Measurements from ENCODE around the gene OGT. TPM values are rescaled to one million over a fixed set of nuclear protein-coding genes. Genes with fewer than 3 reads are reported as not detected.
A peak's percentile ranks its signal among the peaks of the same experiment; 100 is the strongest.
"Not testable (repeated sequence)": the region's sequence is repeated elsewhere in the genome, so short reads cannot be mapped to it uniquely, and the experiment has no call there.

The OGT gene
- total RNA-seq = 96.4 TPM
- long read RNA-seq, full-length matches to known transcripts = 8 of 20 reads
- long read RNA-seq, partial matches to known transcripts = 12 of 20 reads
- long read RNA-seq, other reads (novel, unspliced or antisense) = 0 of 20 reads

DNA sequence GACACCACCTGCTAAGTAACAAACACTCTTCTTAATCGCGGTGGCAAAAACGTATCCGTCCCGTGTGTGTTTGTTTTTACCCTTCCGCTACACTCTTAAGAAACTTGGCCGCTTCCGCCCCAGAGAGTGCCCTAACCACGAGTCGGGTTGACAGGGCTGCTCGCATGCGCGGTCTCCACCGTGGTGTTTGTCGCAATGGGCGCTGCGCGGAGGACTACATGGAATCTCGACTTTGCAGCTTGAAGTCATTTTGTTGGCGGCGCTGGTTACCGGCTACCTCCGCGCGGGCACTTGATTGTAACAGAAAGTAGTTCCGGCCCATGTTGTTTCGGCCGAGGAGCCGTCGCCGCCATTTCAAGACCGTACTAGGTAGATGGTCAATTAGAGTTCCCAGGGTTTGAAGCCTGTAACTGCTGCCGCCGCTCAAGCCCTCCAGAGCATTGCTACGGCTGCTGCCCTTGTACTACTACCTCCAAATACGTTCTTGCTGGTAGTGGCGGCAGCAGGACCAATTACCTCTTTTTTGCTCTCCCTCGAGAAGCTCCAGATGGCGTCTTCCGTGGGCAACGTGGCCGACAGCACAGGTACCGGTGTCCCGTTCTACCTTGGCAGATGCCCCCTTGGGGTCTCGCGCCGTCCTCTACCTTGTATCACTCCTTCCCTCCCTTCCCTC is at the start of gene OGT:
Gene OGT (plus strand): TSS at position 352 of the 673 bp plus-strand sequence. CDS start 196 bp downstream, at position 548.
- intact Hi-C loops (cut with micrococcal nuclease) = no loop called here
- DNase-seq (peak; percentile 95), ATAC-seq (peak; percentile 95)

DNA sequence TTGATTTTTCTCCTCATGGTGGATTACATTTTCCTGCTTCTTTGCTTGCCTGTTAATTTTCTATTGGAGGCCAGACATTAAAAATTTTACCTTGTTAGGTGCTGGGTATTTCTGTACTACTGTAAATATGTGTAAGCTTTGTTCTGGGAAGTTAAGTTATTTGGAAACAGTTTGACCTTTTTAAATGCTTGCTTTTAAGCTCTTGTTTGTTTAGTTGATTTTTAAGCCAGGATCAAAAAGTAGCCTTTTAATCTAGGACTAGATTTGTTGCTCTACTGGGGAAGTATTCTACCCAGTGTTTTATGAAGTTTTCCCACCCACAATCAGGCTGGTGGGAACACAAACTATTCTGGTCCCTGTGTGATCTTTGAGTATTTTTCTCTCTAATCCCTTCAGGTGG is 45.1 kb upstream of the OGT start:
- no peak for DNase-seq
- no peak for ATAC-seq
- intact Hi-C loops (cut with micrococcal nuclease) = no loop called here

DNA sequence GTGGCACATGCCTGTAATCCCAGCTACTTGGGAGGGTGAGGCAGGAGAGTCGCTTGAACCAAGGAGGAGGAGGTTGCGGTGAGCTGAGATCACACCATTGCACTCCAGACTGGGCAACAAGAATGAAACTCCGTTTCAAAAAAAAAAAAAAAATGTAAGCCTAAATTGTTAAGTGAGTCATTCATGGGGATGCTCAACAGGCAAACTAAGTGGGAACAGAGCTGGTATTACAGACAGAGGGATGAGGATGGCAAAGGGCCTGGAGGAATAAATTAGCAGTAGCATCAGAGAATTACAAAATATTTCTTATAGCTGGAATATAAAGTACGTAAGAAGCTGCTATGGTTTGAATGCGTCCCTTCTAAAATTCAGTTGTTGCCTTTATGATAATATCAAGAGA is 43.4 kb upstream of the OGT start:
- ATAC-seq (no peak), DNase-seq (no peak)
- intact Hi-C loops (cut with micrococcal nuclease) = no loop called here

DNA sequence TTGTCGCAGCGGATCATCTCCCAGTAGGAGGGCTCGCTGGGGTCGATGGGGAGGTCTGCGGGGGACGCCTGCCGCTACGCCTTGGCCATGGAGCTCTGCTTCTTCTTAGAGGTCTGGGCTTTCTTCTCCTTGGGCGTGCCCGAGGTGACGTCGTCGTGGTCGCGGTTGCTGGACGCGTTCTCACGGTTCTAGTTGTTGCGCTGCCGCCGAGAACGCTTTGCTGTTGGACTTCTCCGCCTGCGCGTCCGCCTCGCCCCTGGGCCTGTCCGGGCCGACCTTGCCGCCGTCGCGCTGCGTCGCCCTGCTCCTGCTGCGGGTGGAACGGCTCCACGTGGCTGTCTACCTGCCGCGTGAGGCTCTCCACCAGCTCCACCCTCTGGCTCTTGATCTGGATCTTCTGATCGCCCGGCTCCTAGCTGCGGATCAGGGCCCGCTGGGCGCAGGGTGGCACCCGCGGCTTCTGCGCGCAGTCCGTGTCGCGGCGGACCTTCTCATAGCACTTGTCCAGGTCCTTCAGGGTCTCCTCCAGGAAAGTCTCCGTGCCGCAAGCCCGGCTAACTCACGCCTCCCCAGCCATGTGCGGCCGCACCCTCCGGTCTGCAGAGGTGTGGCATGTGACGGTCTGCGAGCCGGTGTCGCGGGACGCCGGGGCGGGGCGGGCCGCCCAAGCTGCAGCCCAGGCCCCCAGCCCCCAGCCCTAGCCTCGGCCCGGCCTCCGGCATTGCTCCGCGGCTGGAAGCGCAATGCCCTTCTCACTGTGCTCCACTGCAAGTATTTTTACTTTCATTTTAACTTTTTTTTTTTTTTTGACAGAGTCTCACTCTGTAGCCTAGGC is 40.5 kb upstream of the OGT start:
- peak; percentile 86 for ATAC-seq
- DNase-seq = peak; percentile 68
- intact Hi-C loops (cut with micrococcal nuclease) = no loop called here

DNA sequence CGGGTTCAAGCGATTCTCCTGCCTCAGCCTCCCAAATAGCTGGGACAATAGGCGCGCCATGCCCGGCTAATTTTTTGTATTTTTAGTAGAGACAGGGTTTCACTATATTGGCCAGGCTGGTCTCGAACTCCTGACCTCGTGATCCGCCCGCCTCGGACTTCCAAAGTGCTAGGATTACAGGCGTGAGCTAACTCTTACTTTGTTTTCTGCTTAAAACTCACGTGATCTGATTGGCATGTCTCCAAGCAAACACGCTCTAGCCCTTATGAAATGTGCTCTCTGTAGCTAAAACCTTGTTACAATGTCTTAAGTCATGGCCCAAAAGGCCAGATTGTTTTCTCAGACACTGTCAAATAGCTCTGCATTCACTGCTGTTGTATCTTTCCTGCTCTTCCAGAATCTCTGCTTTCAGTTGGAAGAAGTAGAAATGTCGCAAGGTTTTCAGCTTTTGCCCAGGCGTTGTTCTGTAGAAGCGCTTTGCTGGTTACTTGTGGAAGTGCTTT is 39.7 kb upstream of the OGT start:
- ATAC-seq = peak; percentile 67
- intact Hi-C loops (cut with micrococcal nuclease) = no loop called here
- peak; percentile 22 for DNase-seq

DNA sequence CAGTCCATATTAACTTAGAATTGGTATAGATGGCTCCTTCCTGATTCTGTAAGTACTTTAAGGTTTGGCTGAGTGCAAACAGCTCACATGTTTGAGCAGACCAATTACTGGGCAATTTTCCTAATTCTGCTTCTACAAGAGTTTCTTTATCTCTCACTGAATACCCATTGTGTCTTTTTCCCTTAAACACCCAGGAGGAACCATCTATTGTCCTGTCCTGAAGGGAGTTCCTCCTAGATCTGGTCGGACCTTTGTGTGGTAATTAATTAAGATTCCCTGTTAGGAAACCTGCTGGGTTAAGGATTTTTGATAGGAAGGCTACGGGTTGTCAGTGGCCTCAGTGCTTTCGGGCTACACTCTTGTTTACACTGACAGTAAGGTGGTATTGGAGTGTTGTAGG is 36.9 kb upstream of the OGT start:
- ATAC-seq; DNase-seq; intact Hi-C loops (cut with micrococcal nuclease): not testable (repeated sequence)

DNA sequence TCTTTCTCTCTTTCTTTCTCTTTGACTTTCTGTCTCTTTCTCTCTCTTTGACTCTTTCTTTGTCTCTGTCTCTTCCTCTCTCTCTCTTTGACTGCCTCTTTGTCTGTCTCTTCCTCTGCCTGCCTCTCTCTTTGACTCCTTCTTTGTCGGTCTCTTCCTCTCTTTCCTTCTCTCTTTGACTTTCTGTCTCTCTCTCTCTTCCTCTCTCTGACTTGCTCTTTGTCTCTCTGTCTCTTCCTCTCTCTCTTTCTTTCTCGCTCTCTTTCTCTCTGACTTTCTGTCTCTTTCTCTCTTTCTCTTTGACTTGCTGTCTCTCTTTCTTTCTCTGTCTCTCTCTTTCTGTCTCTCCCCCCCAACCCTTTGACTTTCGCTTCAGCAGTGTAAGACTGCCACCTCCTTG is 36.4 kb upstream of the OGT start:
- ATAC-seq = no peak
- DNase-seq = no peak
- intact Hi-C loops (cut with micrococcal nuclease) = no loop called here

DNA sequence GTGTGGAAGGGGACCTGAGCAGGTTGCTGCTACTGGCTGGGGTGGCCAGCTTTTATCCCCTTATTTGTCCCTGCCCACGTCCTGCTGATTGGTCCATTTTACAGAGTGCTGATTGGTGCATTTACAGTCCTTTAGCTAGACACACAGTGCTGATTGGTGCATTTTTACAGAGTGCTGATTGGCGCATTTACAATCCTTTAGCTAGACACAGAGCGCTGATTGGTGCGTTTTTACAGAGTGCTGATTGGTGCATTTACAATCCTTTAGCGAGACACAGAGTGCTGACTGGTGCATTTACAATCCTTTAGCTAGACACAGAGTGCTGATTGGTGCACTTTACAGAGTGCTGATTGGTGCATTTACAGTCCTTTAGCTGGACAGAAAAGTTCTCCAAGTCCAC is 30.8 kb upstream of the OGT start:
- DNase-seq; ATAC-seq; intact Hi-C loops (cut with micrococcal nuclease): not testable (repeated sequence)

DNA sequence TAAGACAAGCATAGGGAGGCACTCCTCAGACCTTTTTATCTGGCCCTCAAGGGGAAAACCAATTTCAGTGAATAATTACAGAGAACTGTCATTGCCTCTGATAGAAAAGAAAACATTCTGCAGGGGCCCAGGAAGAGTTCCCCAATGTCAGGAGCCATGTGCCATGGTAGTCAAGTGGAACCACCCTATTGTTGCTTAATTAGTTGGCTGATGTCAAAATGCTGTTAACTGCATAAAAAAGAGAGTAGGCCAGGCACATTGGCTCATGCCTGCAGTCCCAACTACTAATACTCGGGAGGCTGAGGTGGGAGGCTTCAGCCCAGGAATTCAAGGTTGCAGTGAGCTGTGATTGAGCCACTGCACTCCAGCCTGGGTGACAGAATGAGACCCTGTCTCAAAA is 28.6 kb upstream of the OGT start:
- intact Hi-C loops (cut with micrococcal nuclease) = no loop called here
- ATAC-seq = no peak
- DNase-seq = no peak

DNA sequence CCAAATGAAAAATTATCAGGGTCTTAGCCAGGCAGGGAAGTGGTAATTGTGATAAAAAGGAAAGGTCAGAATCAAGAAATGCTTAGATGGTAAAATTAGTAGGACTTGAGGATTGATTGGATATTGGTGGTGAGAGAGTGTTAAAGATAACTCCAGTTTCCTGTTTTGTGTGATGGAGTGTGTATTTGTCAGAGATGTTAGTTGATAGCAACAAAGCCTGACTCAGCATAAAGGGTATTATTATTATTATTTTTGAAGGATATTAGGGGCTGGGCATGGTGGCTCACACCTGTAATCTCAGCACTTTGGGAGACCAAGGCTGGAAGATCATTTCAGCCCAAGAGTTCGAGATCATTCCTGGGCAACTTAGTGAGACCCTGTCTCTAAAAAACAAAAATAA is 23.6 kb upstream of the OGT start:
- intact Hi-C loops (cut with micrococcal nuclease) = no loop called here

DNA sequence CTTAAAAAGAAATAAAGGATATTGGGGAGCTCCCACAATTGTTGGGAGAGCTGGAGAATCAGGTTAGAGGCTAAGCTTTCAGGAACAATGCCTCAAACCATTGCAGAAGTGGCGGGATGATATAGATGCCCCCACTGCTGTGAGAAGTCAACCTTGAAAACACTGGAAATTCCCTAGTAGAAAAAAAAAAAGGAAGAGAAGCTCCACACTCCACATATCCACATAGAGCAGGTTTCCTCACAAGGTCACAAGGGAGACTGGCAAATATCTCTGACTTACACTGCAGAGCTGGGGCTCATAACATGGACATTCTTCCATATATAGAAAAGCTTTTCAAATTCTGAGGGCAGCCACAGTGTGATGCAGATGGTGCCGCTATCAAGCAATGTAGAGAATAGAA is 22.7 kb upstream of the OGT start:
- intact Hi-C loops (cut with micrococcal nuclease) = no loop called here
- DNase-seq (no peak), ATAC-seq (no peak)

More for the DNA sequence above, 23.6 kb upstream of the OGT start:
- no peak for DNase-seq
- no peak for ATAC-seq

DNA sequence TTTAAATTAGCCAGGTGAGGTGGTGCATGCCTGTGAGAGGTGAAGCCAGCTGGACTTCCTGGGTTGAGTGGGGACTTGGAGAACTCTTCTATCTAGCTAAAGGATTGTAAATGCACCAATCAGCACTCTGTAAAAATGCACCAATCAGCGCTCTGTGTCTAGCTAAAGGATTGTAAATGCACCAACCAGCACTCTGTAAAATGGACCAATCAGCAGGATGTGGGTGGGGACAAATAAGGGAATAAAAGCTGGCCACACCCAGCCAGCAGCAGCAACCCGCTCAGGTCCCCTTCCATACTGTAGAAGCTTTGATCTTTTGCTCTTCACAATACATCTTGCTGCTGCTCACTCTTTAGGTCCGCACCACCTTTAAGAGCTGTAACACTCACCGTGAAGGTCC is 19.2 kb upstream of the OGT start:
- intact Hi-C loops (cut with micrococcal nuclease); ATAC-seq; DNase-seq: not testable (repeated sequence)

DNA sequence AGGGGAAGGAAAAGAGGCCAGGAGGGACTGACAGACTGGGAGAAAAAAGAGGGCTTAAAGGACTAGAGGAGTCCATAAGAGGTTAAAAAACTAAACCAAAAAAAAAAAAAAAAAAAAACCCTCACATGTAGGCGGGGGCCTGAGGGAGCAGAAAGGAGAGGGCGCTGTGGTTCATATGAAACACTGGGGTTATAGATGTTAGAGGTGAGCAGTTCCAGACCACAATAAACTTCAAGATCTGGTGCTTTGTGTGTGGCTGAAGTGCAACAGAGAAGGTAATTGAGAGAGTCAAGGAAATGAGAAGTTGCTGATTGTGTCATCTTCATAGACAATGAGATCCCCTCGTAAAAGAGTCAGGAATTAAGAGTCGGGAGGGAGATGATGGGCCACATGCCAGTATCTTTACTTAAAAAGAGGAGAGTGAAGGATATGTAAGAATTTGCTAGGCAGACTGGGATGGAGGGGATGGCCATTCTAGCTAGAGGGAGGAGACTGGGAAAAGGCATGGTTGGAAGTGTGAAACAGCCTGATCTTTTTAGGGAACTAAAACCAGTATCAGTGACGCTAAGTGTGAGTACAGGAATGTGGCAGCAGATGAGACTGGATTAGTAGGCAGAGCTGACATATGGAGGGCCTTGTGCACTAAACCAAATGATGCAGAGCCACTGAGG is 18.4 kb upstream of the OGT start:
- DNase-seq (no peak), ATAC-seq (peak; percentile 72)
- intact Hi-C loops (cut with micrococcal nuclease) = no loop called here

DNA sequence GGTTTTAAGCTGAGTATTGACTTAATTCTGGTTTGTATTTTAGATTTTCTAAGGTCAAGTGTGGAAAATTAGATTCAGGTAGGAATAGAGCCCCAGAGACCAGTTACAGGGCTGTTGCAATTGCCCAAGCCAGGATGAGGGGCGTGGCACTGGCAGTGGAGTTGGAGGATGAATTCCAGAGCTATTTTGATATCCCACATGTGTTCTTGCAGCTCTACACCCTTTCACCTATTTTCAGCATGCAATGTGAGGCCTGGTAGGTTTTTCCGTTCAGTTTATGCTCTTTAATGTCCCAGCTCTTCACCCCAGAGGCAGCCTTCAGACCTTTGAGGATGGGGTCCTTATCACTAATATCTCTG is 17.9 kb upstream of the OGT start:
- intact Hi-C loops (cut with micrococcal nuclease) = no loop called here
- ATAC-seq (peak; percentile 98), DNase-seq (peak; percentile 65)

DNA sequence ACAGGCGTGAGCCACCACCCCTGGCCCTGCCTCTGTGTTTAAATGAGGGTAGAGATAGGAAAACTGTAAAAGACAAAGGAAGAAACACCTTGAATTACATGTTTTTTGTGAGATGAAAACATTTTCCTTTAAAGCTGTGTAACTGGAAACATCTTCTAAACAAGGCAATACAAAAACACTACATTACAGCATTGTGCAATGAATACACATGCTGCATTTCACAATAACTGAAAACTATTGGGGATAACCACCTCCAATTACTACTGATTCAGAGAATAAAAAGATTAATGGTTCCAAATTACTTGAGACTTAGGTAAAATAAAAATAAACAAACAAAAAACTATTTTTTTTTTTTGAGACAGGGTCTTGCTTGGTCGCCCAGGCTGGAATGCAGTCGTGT is 7.6 kb upstream of the OGT start:
- intact Hi-C loops (cut with micrococcal nuclease) = no loop called here
- ATAC-seq (no peak), DNase-seq (no peak)

DNA sequence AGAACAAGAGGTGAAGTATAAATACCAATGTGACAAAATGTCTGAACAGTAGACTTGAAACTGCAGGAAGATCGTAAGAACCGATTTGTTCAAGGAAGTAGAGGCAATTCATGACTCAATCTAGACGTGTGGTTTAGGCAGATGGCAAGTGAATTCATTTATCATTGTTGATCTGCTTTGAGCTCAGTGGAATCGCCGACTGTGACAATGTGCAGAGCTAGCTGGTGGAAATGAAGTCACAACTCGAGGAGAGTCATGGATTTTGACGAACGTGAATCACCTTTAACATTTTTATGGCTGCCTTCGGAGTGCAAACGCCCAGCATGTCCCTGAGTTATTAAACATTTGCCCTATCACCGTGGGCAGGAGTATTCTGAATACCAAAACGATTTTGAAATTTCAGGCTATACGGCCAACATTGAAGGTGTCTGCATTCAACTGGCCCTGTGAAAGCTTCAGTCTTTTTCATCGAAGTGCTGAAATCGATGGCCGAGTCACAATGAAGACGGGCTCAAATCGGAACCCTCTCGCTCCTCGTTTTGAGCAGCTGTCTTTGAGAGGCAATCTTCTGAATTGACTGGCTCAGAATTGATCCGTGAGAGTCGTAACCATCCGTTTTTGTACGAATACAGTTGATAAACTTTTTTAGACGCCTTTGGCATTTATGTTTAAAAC is 689 bp upstream of the OGT start:
- DNase-seq = no peak
- intact Hi-C loops (cut with micrococcal nuclease) = no loop called here
- ATAC-seq = peak; percentile 6

DNA sequence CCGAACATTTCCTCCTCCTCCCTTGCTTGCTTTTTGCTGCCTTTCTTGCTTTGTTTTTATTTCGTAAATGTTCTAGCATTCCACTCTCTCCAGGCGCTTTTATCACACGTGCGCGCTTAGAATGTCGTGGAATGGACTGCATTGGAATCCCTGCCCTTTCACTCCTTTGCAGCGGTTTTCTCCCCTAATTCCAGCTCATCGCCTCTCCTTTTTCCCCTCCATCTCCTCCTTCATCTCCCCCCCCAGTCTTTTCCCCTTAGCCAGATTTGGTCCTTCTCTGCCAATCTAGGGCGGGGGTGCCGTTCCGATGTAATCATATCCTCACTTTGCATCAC is 579 bp downstream of the OGT start:
- intact Hi-C loops (cut with micrococcal nuclease) = no loop called here
- DNase-seq (no peak), ATAC-seq (peak; percentile 2)

DNA sequence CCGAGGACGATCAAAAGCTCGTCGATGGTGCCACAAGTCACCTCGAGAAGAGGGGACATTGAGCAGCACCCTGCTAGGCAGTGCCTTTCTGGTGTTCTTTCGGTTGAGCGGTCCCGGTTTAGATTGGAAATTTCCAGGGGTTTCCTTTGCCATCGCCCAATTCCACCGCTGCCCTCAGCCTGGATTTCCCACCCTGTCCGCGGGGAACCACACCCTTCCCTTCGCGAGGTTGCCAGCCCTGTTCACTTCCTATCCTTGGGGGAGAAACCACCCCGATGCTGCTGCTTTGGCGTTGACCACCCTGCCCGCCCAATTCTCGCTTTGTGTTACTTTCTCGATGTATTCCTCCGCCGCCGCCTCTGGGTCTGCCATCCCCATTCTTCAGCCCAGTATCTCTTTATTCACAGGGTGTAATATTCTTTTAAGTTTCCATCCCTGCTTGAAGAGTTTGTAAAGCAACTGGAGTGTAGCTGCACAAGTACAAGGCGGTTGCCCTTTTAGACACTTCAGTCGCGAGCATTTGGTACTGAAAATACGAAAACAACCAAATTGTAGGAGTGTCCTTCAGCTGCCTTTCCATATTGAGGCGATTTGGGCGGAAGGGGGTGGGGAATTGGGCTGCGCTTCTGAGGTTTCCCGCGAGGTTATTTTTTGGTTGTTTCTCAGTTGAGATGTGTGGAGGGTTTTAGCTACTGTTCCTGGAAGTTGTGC is 1.1 kb downstream of the OGT start:
- ATAC-seq = peak; percentile 58
- DNase-seq = peak; percentile 51
- intact Hi-C loops (cut with micrococcal nuclease) = no loop called here
